ENCODE data around the gene UNC5C.

GRCh38 chr4:95591278-95591677 is 42.5 kb upstream of the UNC5C start:
- TF ChIP-seq POLR2A (IDR thresholded peaks at IDR 0.05; ENCODE audit: low read length) = no peak
- TF ChIP-seq GATA1 (IDR thresholded peaks at IDR 0.05; ENCODE audit: low read depth, low read length) = no peak

Measured in erythroblast (primary cell).